LNCaP clone FGC (cell line): ENCODE measurements around the gene CDX1.

Experiments used
- DNase-seq: peaks from one replicate; pipeline ENCODE4 v3.0.0-alpha.2; 2011; ENCODE audit warnings: low read depth
- H3K4me3 ChIP-seq: 2 replicates; pipeline ENCODE4 v1.5.1; 2011; ENCODE audit warnings: mild to moderate bottlenecking, low read depth, low read length, control low read depth
- TF ChIP-seq, protein P1 (sequence below): IDR thresholded peaks from 2 replicates; pipeline ENCODE4 v1.5.1; 2012; ENCODE audit warnings: mild to moderate bottlenecking; ENCODE audit not compliant: control insufficient read depth, insufficient read depth; ENCODE audit errors: extremely low read depth

Gene CDX1

DNA sequence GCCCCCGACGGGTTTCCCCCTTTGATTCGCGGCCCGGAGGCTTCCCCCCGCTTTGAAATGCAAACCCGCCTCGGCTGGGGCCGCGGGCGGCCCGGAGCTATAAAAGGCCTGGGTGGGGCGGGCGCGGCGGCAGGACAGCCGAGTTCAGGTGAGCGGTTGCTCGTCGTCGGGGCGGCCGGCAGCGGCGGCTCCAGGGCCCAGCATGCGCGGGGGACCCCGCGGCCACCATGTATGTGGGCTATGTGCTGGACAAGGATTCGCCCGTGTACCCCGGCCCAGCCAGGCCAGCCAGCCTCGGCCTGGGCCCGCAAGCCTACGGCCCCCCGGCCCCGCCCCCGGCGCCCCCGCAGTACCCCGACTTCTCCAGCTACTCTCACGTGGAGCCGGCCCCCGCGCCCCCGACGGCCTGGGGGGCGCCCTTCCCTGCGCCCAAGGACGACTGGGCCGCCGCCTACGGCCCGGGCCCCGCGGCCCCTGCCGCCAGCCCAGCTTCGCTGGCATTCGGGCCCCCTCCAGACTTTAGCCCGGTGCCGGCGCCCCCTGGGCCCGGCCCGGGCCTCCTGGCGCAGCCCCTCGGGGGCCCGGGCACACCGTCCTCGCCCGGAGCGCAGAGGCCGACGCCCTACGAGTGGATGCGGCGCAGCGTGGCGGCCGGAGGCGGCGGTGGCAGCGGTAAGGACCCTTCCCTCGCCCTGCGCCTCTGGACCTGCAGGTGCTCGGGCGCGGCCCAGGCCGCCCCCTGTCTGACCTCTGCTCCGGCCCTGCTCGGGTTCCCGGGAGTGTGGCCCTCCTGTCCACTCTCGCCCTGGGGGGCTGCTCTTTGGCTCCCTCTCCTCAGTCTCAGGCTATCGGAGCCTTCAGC lies at the start of gene CDX1:
TSS of gene CDX1 (plus strand) at position 129 of the 862 bp plus-strand sequence. CDS start at position 228, 99 bp downstream.
- TF ChIP-seq, protein P1, sequence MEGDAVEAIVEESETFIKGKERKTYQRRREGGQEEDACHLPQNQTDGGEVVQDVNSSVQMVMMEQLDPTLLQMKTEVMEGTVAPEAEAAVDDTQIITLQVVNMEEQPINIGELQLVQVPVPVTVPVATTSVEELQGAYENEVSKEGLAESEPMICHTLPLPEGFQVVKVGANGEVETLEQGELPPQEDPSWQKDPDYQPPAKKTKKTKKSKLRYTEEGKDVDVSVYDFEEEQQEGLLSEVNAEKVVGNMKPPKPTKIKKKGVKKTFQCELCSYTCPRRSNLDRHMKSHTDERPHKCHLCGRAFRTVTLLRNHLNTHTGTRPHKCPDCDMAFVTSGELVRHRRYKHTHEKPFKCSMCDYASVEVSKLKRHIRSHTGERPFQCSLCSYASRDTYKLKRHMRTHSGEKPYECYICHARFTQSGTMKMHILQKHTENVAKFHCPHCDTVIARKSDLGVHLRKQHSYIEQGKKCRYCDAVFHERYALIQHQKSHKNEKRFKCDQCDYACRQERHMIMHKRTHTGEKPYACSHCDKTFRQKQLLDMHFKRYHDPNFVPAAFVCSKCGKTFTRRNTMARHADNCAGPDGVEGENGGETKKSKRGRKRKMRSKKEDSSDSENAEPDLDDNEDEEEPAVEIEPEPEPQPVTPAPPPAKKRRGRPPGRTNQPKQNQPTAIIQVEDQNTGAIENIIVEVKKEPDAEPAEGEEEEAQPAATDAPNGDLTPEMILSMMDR = no peak
- DNase-seq = no peak
- no peak within 1 kb of the TSS for H3K4me3 ChIP-seq

DNA sequence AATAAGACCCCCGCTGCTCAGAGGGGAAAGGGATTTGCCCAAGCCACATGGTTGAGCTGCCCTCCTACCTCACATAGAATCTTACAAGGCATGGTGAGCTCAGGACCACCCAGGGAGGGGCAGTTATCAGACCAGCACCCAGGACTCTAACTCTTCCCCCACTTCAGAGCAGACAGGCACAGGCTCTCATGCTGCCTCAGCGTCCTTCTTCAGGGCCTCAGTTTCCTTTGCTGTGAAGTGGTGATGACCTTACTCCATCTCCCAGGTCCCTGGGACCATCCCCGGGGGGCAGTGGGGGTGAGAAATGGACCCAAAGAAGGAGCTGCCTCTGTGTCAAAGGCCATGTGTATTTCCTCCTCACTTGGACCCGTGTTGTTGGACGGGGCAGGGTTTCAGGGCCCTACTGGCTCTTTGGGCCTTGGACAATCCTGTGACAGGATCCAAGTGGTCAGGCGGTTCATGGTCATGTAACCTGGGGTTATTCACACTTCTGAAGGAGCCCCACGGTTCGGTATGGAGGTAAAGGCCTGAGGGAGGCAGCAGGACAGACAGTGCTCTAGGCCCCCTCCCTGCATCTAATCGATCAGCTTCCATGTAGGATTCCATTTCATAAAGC lies 48.5 kb upstream of the CDX1 start:
- TF ChIP-seq, protein P1 = no peak
- H3K4me3 ChIP-seq = no peak overlapping the region
- DNase-seq = no peak

DNA sequence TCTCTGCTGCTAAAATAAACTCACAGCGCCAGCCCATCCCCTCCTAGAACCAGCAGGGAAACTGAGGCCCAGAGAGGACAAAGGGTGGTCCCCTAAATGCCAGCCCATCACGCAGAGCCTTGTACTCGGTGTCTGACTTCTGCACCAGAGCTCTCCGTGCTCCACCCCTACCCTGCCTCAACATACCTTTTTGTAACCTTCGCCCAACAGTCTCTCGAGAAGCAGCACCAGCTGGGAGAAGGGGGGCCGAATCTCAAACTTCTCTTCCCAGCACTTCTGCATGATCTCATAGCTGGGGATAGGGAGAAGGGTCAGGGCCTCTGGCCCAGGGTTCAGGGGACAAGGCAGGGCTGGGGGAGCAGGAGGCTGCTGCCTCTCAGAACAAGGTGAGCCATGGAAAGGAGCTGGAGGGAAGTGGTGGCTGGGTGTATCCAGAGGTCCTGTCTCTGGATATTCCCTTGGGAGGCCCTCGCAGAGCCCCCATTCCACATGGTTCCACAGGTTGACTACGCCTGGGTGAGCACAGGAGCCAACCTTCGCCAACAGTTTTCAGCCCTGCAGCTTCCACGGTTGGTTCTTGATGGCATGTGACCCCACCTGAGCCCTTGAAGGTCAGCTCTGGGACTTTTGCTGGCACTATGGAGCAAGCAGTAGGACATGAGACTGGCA lies 47.9 kb upstream of the CDX1 start:
- TF ChIP-seq, protein P1 = no peak
- DNase-seq = no peak
- no peak overlapping the region for H3K4me3 ChIP-seq

DNA sequence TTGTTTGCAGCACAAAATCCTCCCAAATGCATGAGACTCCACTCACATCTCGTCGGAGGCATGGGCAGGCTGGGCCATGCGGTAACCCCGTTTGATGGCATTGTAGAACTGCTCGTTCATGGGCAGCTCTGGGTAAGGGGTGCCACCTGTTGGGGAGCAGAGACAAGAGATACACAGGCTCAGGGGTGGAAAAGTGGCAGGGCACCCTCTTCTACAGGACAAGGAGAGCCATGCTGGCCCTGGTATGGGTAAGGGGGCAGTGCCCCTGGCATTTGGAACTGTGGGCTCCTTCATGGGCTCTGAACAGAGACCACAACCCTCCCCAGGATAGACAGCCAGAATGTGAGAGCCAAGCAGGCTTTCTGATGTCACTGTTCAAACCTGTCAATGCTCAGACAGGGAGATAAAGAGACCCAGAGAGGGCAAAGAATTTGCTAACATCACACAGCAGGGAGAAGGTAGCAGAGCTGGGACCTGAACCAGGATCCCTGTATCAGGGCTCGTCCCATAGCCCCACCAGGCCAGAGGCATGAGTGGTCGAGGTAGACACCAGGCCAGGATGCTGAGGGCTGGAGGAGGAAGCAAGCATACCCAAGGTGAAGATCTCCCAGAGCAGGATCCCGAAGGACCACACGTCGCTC lies 47.0 kb upstream of the CDX1 start:
- TF ChIP-seq, protein P1 = no peak
- H3K4me3 ChIP-seq = no peak overlapping the region
- DNase-seq = no peak

DNA sequence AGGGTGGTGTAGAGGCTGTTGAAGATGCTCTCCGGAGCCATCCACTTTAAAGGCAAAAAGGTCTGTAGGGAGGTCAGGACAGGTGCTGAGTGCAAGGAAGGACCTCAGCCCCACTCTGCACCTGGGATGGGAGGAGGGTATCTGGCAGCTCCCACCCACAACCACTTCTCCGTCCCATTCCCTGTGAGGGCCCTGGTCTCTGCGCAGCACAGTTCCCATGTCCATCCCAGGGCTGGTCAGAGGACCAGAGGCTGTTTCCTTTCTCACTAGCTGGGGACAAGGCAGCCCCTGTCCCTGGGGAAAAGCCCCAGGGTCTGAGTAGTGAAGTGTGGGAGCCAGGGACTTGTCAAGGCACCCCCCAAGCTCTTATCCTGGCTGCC lies 46.5 kb upstream of the CDX1 start:
- no peak overlapping the region for H3K4me3 ChIP-seq
- DNase-seq = no peak
- TF ChIP-seq, protein P1 = no peak

DNA sequence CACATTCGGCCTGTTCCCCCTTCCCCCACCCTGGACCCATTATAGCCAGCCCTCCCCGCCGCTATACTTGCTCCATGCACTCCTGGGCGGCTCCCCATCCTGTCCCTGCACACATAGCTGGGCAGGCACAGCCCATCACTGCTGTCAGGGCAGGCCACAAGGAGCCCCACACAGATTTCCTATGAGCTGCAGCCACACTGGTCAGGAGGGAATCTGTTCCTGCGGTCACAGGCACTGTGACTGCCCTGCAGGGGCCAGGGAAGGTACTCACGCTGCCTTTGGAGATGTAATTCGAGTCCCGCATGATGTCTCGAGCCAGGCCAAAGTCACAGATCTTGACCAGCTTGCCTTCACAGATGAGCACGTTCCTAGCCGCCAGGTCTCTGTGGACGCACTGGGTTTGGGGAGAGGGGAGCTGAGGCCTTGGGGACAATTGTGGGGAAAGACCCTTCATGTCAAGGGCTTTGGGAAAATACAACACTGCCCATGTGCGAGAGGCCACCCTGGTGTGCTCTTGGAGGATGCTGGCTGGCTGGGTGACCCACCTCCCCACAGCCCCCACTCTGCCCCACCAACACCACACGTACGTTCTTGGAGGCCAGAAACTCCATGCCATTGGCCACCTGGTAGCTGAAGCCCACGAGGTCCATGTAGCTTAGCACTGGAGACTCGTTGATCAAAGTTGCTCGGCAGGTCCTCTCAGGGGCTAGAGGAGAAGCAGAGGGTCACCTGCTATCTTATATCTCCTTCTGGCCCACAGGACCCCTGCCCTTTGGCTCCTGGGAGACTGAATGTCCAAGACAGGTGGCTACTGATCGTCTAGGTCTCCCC lies 45.7 kb upstream of the CDX1 start:
- DNase-seq = no peak
- TF ChIP-seq, protein P1 = no peak
- no peak overlapping the region for H3K4me3 ChIP-seq
